Fibroblast of skin of right biceps (primary cell): ENCODE measurements around the gene PPP1R18.
"Not testable (repeated sequence)": the region's sequence is repeated elsewhere in the genome, so short reads cannot be mapped to it uniquely, and the experiment has no call there.

ENCODE experiments used
- DNase-seq: peaks from one replicate; pipeline ENCODE4 v3.0.0-alpha.2; 2013

PPP1R18 gene

DNA sequence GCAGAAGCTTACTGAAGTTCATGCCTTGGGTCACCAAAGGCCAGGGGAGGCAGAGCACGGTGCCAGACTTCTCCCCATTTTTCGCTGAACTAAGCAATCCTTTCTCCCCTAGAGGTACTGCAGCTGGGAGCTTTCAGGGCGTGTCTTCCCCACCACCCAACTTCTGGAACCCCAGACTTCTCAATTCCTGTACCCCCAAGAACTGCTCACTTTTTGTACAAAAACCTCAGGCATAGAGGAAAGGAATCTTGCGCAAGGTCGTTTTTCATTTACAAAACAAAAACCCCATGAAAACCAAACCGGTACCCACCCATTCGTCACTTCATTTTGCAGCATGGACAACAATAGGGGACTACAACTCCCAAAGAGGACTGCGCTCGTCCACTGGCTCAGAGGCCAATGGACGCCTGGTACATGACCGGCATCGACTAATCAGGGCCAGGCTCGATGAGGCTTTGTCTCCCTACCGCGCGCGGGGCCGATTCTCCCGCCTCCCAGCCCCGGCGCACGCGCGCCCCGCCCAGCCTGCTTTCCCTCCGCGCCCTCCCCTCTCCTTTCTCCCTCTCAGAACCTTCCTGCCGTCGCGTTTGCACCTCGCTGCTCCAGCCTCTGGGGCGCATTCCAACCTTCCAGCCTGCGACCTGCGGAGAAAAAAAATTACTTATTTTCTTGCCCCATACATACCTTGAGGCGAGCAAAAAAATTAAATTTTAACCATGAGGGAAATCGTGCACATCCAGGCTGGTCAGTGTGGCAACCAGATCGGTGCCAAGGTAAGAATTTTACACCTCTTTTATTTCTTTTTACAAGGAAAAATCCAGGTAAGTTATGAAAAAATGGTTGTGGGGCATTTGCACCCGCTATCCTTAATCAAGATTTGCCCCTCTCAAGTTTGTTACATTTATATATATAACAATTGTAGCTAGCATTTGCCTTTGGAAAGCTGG is 33.6 kb upstream of the PPP1R18 start, which contains the start of gene TUBB:
Gene TUBB (plus strand): TSS at position 562 of the 947 bp plus-strand sequence. CDS start 155 bp downstream, at position 717.
- peak; percentile 99 for DNase-seq

DNA sequence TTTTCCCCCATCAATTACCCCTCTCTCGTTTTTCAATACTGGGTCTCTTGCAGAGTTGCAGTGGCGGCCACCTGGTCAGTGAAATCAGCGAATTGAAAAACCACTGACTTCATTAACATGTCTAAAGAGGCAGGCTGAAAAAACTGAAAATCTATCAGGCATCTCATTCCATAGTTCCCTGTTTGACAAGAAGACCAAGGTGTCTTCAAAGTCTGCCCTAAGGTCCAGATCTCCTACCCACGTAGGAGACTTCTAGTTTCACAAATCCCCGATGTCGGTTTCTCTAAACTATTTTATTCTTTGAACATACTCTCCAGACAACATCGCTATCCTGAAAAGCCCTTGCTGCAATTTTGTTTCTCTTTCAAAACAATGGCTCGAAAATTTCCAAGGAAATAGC is 32.9 kb upstream of the PPP1R18 start:
- no peak for DNase-seq

DNA sequence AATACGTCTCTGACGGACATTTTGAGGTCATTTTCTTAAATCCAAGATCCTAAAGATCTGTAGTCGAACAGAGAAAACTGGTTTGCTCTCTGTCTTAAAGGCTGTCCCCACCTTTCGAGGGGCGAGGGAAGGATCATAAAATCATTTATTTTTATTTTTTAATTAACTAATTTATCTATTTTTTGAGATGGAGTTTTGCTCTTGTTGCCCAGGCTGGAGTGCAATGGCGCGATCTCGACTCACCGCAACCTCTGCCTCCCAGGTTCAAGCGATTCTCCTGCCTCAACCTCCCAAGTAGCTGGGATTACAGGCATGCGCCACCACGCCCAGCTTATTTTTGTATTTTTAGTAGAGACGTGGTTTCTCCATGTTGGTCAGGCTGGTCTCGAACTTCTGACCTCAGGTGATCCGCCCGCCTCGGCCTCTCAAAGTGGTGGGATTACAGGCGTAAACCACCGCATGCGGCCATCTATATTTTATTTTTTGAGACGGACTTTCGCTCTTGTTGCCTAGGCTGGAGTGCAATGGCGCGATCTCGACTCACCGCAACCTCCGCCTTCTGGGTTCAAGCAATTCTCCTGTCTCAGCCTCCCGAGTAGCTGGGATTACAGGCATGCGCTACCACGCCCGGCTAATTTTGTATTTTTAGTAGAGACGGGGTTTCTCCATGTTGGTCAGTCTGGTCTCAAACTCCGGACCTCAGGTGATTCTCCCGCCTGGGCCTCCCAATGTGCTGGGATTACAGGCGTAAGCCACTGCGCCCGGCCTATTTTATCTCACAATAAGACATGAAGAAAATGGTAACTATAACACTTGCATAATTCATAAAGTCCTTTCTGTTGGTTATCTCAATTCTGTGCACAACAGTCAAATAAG is 31.6 kb upstream of the PPP1R18 start:
- DNase-seq: not testable (repeated sequence)

DNA sequence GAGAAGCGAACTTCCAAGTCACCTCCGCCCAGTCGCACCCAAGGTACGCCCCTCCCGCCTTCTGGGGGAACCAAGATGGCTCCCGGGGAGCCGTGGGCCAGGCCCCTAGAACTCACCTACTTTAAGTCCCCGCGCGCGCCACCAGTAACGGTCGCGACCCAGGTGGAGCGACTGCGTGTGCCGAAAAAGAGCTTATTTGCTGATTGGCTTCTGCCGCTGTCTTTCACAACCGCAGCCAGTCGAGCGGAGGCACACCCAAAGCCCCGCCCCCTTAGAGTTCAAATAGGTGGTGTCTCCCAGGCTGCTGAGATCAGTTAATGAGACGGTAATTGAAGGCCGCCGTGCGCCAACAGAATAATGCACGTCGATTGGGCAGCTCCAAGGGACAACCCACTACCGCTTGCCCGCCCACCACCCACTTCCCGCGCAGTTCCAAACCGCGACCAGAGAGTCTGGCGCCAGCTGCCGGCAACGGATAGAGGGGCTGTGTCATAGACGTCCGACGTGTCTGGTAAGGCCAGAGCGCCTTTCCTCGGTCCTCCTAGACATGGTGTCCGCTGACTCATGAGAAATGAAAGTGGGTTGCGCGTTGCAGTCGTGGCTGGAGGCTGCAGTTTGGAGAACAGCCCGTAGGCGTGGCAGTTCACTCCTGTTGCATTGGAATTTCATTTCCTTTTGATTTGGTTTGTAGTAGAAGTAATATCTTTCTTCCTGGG is 30.8 kb upstream of the PPP1R18 start, which contains the start of gene MDC1:
Gene MDC1 (minus strand): TSS at position 153 of the 716 bp plus-strand sequence. CDS start 2,106 bp downstream, outside the sequence.
- DNase-seq: peak; percentile 100

- DNase-seq: no peak
These were observed 30.4 kb upstream of the PPP1R18 start for GRCh38 chr6:30716879-30717128.

- no peak for DNase-seq
These were observed 27.8 kb upstream of the PPP1R18 start for GRCh38 chr6:30714263-30714662.

- DNase-seq: no peak
These were observed 26.0 kb upstream of the PPP1R18 start for GRCh38 chr6:30712441-30712945.

DNA sequence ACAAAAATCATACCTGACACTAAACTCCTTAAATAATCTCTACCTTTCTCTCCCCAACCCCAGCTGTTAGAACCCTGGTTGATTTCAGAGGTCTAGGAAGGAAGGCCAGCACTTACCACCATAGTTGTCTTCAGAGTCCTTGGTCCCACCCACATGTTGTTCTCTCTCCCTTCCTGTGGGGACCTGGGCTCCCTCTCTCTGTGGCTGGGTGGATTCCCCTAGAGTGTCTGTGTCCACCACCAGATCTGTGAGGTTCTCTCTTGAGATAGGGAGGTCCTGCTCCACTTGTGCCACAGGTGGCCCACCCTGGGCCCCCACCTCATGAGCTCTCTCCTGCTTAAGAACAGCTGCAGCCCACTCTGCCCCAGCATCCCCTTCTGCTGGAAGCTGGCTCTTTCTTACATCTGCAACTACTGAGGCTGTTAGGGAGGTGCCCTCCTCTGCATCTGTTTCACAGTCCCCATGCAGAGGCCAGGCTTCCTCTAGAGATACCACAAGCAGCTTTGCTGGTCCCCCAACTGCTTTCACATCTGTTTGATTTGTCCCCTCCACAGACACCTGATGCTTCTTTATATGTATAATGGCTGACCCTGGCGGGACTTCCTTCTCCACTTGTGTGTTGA is 25.4 kb upstream of the PPP1R18 start:
- no peak for DNase-seq

- DNase-seq: no peak
These were observed 22.8 kb upstream of the PPP1R18 start for GRCh38 chr6:30709101-30709868.

- DNase-seq: no peak
These were observed 20.9 kb upstream of the PPP1R18 start for GRCh38 chr6:30707281-30707850.

GRCh38 chr6:30705620-30706019 is 19.2 kb upstream of the PPP1R18 start:
- DNase-seq: no peak

DNA sequence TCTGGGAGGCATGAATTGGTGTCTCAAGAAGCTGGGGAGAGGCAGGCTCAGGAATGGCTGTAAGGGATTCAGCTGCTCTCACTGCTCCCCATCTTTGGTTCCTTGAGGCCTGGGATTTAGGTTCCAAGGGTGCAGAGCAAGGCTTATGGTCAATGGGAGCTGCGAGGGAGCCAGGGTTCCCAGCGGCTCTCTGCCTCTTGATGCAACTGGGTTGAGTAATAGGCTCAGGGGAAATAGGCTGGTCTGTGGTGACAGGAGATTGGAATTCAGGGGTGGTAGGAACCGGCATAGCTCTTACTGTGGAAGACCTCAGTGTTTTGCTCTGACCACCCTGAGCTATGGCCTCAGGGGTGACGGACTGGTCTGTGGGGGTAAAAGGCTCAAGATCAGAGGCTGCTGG is 17.4 kb upstream of the PPP1R18 start:
- DNase-seq: no peak

- no peak for DNase-seq
These were observed 16.6 kb upstream of the PPP1R18 start for GRCh38 chr6:30703011-30703410.

DNA sequence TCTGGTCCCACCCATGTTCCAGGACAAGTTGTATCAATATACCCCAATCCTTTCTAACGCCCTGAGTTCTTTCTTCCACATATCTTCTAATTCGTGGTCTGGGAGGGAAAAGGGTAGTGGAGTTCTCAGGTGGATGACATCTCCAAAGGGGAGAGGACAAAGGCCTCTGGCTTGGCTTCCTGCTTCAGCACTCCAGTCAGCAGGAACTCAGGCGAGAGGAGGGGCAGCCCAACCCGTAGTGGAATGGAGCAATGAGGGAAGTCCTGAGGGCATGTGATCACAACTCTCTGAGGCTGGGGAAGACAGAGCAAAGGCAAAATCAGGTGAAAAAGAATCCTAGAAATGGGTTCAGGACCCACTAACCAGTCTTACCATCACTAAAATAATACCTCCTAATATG is 13.9 kb upstream of the PPP1R18 start:
- DNase-seq: no peak

DNA sequence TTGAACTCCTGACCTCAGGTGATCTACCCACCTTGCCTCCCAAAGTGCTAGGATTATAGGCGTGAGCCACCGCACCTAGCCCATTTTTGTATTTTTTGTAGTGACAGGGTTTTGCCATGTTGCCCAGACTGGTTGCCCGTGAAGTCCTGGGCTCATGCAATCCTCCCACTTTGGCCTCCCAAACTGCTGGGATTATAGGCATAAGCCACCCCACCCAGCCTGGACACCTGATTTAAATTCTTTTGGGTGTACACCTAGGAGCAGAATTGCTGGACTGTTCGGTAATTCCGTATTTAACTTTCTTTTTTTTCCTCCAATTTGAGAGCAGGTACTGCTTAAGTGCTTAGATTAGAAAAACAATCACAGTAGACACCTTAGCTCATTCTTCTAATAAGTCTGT is 10.0 kb upstream of the PPP1R18 start:
- DNase-seq: no peak

- no peak for DNase-seq
These were observed 4.9 kb upstream of the PPP1R18 start for GRCh38 chr6:30691208-30691847.

- peak; percentile 84 for DNase-seq
These were observed 4.2 kb upstream of the PPP1R18 start, which contains the start of gene NRM for GRCh38 chr6:30690403-30691207. TSS of gene NRM (minus strand) at chr6:30690984. CDS start at chr6:30690974, 10 bp downstream.

DNA sequence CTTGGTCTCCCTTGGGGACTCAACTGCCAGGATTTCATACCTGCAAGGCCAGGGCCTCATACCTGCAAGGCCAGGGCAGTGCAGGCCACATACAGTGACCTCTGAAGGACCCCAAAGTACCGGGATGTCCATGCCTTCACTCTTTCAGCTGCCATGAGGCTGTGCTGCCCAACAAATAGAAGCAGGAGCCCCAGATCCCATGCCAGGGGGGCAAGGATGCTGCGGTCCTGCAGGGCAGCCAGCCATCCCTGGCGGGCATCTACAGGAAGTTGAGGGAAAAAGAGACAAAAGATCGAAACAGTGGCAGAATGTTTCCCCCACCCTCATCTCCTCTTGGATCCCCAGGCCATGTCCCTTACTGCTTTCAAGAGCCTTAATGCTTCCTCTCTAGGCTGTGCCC is 3.5 kb upstream of the PPP1R18 start:
- DNase-seq: no peak

- DNase-seq: no peak
These were observed 2.8 kb upstream of the PPP1R18 start for GRCh38 chr6:30689022-30689865.
